Sigmoid colon (tissue), 7 donors: ENCODE results near the gene SYNC. TPM values are rescaled to one million over a fixed set of nuclear protein-coding genes. Genes with fewer than 3 reads are reported as not detected.

Experiments used
- DNase-seq: peaks from one replicate; pipeline ENCODE4 v3.0.0-alpha.2; 2019
- H3K27ac ChIP-seq, 4 donors: fragments of 200-600 bp; sonication (generic); one replicate each; pipeline ENCODE4 v1.5.1; 2016 to 2019; ENCODE audit warnings: mild to moderate bottlenecking in 1 of 4
- H3K27me3 ChIP-seq, 3 donors: fragments of 200-600 bp; sonication (generic); one replicate each; pipeline ENCODE4 v1.5.1; 2019; ENCODE audit warnings: mild to moderate bottlenecking in 1 of 3
- H3K36me3 ChIP-seq, 4 donors: fragments of 200-600 bp; sonication (generic); one replicate each; pipeline ENCODE4 v1.5.1; 2016 to 2019
- H3K4me1 ChIP-seq, 4 donors: fragments of 200-600 bp; sonication (generic); one replicate each; pipeline ENCODE4 v1.5.1; 2017 to 2019
- H3K4me3 ChIP-seq, 4 donors: fragments of 200-600 bp; sonication (generic); one replicate each; pipeline ENCODE4 v1.5.1; 2017 to 2019; ENCODE audit warnings: mild to moderate bottlenecking in 2 of 4, moderate library complexity in 1 of 4
- H3K9me3 ChIP-seq, 4 donors: fragments of 200-600 bp in 3 of 4; sonication (generic) in 3 of 4; one replicate each; pipeline versions ENCODE4 v1.5.1 to v1.6.1; 2013 to 2019
- CTCF ChIP-seq, 4 experiments: fragments of 450-650 bp in 3 of 4; fragments of 200-600 bp in 1 of 4; IDR thresholded peaks; one replicate each; pipeline ENCODE4 v1.5.1; 2016 to 2019; ENCODE audit warnings: antibody characterized with exemption in 4 of 4, mild to moderate bottlenecking in 3 of 4, moderate library complexity in 2 of 4
- EP300 ChIP-seq, 4 donors: sonication (generic); formaldehyde crosslinking; IDR thresholded peaks; one replicate each; pipeline ENCODE4 v1.6.1; 2017; ENCODE audit warnings: antibody characterized with exemption in 4 of 4
- POLR2A ChIP-seq, 2 donors: fragments of 450-650 bp; IDR thresholded peaks; one replicate each; pipeline ENCODE4 v1.6.1; 2016; ENCODE audit warnings: antibody characterized with exemption in 2 of 2, mild to moderate bottlenecking in 2 of 2, moderate library complexity in 2 of 2
- POLR2AphosphoS5 ChIP-seq, 4 donors: sonication (generic); formaldehyde crosslinking; IDR thresholded peaks; one replicate each; pipeline ENCODE4 v1.6.1; 2017; ENCODE audit warnings: antibody characterized with exemption in 4 of 4
- WGBS, 2 donors: extraction: QIAGEN DNeasy Blood & Tissue Kit; methylation state at CpG; one replicate each; pipeline ENCODE4 v1.1.7; 2013; 5-methylcytosine and 5-hydroxymethylcytosine counted together
- intact Hi-C: fragments of 100-400 bp; cut with DNase I; formaldehyde crosslinking; loops from one replicate; pipeline ENCODE4 v1.15.1; 2023
- polyA plus RNA-seq, 3 donors: library from polyadenylated mRNA; stranded (reverse); fragments of 200-250 nt; gene quantifications; one replicate each; pipeline ENCODE4 v1.2.3, GENCODE V29; 2013
- total RNA-seq, 4 donors: library from RNA; depleted of rRNA; stranded (reverse); fragments of >200 nt; gene quantifications; one replicate each; pipeline ENCODE4 v1.1.0, GENCODE V29; 2016
- donor health status: healthy with polysubstance abuse.
- donor health status: Bipolar disorder and iron deficiency.
- donor health status: healthy.

The SYNC gene
- total RNA-seq (10 to 100 TPM; 22.5 to 87.5 (median 33.8) TPM), polyA plus RNA-seq (10 to 100 TPM in 1 of 3 donors, 1 to 10 TPM in 2; 6.9 to 12.7 (median 9.6) TPM)

DNA sequence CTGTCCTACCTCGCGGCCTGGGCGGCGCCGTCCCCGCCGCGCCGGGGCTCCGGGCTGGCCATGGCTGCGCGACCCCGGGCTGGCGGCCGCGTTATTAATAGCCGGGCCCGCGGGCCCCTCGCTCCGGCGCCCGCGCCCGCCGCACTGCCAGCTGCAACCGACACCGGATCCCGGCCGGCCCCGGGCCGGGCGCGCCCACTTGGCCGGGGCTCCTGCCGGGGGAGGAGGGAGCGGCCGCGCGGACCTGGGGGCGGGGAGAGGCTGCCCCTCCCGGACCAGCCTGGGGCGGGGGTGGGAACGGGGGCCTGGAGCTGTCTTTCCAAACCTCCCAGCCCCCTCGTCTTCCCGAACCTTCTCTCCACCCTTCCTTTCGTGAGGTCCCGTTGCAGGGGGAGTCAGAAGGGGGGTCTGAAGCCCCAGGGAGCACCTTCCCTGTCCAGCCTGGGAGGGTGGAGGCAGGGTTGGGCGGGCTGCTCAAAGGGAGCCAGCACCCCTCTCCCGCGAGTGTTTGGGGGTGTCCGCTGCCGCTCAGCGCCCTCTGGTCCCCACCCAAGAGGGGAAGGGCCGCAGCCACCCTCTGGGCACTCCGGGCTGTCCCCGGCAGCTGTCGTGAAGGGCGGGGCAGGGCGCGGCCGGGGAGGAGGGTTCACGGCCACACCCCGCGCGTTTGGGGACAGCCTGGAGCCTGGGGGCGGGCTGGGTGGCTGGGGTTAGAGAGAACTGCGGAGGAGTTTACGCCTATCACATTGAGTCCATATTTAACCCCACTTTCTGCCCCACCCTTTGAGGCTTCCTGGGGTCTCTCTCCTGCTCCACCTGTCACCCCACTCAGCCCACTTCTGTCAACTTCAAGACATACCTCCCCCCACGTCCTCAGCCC, at the start of gene SYNC:
Gene SYNC, minus strand, starts transcription at position 172 of the 880 bp plus-strand sequence. Its CDS starts 110 bp downstream, at position 62.
- Histone ChIP-seq H3K9me3 (no peaks in the 10 kb centered on the region), H3K4me1 (peaks cover 0 to 59% (median 46%) of the 10 kb centered on the region in 4 donors), H3K27me3 (no peaks in the 10 kb centered on the region), H3K36me3 (no peaks in the 10 kb centered on the region), H3K27ac (peak within 1 kb of the TSS; percentile 86 to 95 (median 93)), H3K4me3 (peak within 1 kb of the TSS; percentile 60 to 87 (median 74))
- 1% methylated on average over 70 of the region's 70 CpGs for WGBS, 2 donors
- intact Hi-C loops: loop anchor here (5.0 kb wide), 1 partner anchor 51 kb away; the partner anchor contains the start of genes RBBP4 and ZBTB8OS
- peak in 1 of 2 donors; percentile 65 for TF ChIP-seq POLR2A (IDR thresholded peaks at IDR 0.05)
- peak in 3 of 4 donors; percentile 19 to 62 (median 60) for TF ChIP-seq POLR2AphosphoS5 (IDR thresholded peaks at IDR 0.05)
- TF ChIP-seq CTCF (IDR thresholded peaks at IDR 0.05): no peak
- DNase-seq: peak; percentile 78

DNA sequence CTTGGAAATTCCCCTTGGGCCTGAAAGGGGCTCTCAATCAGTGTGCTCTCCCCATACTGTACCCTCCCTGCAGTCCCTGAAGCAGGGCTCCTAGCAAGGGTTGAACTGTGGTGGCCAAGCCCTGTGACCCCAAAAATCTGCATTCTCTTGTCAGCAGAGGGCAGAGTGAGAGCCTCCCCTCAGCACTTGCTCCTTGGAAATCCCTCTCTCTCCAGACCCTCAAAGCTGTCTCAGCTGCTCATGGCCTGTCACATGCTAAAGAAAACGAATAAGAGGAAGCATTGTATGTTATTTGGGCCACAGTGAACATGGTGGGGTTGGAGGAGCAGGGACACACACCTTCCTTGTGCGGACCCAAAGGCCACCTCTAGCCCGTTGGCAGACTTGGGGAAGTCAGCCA, 47.2 kb upstream of the SYNC start:
- Histone ChIP-seq H3K27ac (no peak overlapping the region), H3K36me3 (no peaks in the 10 kb centered on the region), H3K4me1 (peaks cover 0 to 19% (median 17%) of the 10 kb centered on the region in 4 donors), H3K9me3 (no peaks in the 10 kb centered on the region), H3K27me3 (no peaks in the 10 kb centered on the region), H3K4me3 (no peak overlapping the region)
- no peak for DNase-seq
- intact Hi-C loops: no loop called here
- WGBS, 2 donors: 56 to 67% methylated on average over 3 of the region's 3 CpGs
- TF ChIP-seq POLR2A (IDR thresholded peaks at IDR 0.05) (no peak), POLR2AphosphoS5 (IDR thresholded peaks at IDR 0.05) (no peak), EP300 (IDR thresholded peaks at IDR 0.05) (no peak), CTCF (IDR thresholded peaks at IDR 0.05) (no peak)

DNA sequence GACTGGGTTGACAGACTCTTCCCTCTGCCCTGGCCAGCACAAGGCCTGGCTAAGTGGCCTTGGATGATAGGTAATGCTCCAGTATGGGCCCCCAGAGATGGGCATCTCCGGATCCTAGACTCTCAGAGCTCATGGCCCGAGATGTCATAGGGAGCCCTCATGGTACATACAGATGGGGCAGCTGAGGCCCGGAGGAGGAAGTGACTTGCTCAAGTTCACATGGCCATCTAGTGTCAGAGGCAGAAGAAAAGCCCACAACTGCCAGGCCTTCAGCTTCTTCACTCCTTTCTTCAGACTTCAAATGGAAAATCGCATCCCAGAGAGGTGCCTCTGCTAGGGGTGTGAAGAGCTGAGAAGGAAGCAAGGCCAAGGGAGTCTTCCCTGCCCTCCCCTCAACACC, 46.8 kb upstream of the SYNC start:
- Histone ChIP-seq H3K9me3 (no peaks in the 10 kb centered on the region), H3K36me3 (no peaks in the 10 kb centered on the region), H3K27me3 (no peaks in the 10 kb centered on the region), H3K4me3 (no peak overlapping the region), H3K27ac (no peak overlapping the region), H3K4me1 (peaks cover 0 to 15% (median 12%) of the 10 kb centered on the region in 4 donors)
- no peak for TF ChIP-seq CTCF (IDR thresholded peaks at IDR 0.05)
- no peak for TF ChIP-seq POLR2AphosphoS5 (IDR thresholded peaks at IDR 0.05)
- no peak for TF ChIP-seq POLR2A (IDR thresholded peaks at IDR 0.05)
- no peak for TF ChIP-seq EP300 (IDR thresholded peaks at IDR 0.05)
- DNase-seq: no peak
- WGBS, 2 donors: 84 to 86% methylated on average over 4 of the region's 4 CpGs
- intact Hi-C loops: no loop called here

- Histone ChIP-seq H3K4me1 (peaks cover 0 to 11% (median 8%) of the 10 kb centered on the region in 4 donors), H3K9me3 (no peaks in the 10 kb centered on the region)
- TF ChIP-seq POLR2A (IDR thresholded peaks at IDR 0.05) (no peak), CTCF (IDR thresholded peaks at IDR 0.05) (no peak), POLR2AphosphoS5 (IDR thresholded peaks at IDR 0.05) (no peak), EP300 (IDR thresholded peaks at IDR 0.05) (no peak)
Observed at GRCh38 chr1:32748926-32749325, 46.4 kb upstream of the SYNC start.

More at GRCh38 chr1:32748926-32749325, 46.4 kb upstream of the SYNC start:
- H3K27me3 ChIP-seq: no peaks in the 10 kb centered on the region
- intact Hi-C loops: no loop called here
- H3K36me3 ChIP-seq: no peaks in the 10 kb centered on the region
- H3K27ac ChIP-seq: no peak overlapping the region
- no peak for DNase-seq
- no peak overlapping the region for H3K4me3 ChIP-seq
- 84 to 89% methylated on average over 8 of the region's 8 CpGs for WGBS, 2 donors
